Activated T-helper 1 cell treated with anti-CD3 and anti-CD28 coated beads, Interleukin-12 subunit alpha, Interleukin-12 subunit beta, Interleukin-2, Interleukin-4 antibody, amounts not matched to agents 30 ng/mL and 10 ng/mL and 1 ng/mL, durations not matched to agents 14 hours and 24 hours and 36 hours (primary cell): ENCODE results near the gene PCNX1. TPM values are rescaled to one million over a fixed set of nuclear protein-coding genes. Genes with fewer than 3 reads are reported as not detected.

Experiments used
- DNase-seq: peaks from one replicate; pipeline ENCODE4 v3.0.0; 2021; ENCODE audit warnings: low spot score
- H3K27ac Mint-ChIP-seq: one replicate; pipeline ENCODE4 v1.8.0; 2021; ENCODE audit warnings: mild to moderate bottlenecking, mixed read lengths
- H3K27me3 Mint-ChIP-seq: one replicate; pipeline ENCODE4 v1.8.0; 2022; ENCODE audit warnings: mild to moderate bottlenecking, moderate library complexity, mixed read lengths; ENCODE audit not compliant: insufficient read depth
- H3K36me3 Mint-ChIP-seq: one replicate; pipeline ENCODE4 v1.8.0; 2021; ENCODE audit warnings: low read depth, mixed read lengths
- H3K4me1 Mint-ChIP-seq: one replicate; pipeline ENCODE4 v1.8.0; 2021; ENCODE audit warnings: low read depth, mixed read lengths
- H3K4me3 Mint-ChIP-seq: one replicate; pipeline ENCODE4 v1.8.0; 2021; ENCODE audit warnings: mild to moderate bottlenecking, moderate library complexity, mixed read lengths
- H3K9me3 Mint-ChIP-seq: one replicate; pipeline ENCODE4 v1.8.0; 2021; ENCODE audit warnings: mixed read lengths
- intact Hi-C: fragments of 100-400 bp; cut with micrococcal nuclease; formaldehyde crosslinking; loops from one replicate; pipeline ENCODE4 v1.15.1; 2024
- total RNA-seq: library from RNA; stranded (reverse); gene quantifications from 2 replicates; pipeline ENCODE4 v1.2.3, GENCODE V29; 2022

The PCNX1 gene
- total RNA-seq, 1 donor from 2014 or later, result 37.9 TPM

- H3K4me1 Mint-ChIP-seq, result peaks cover 63% of the 10 kb centered on the region
- intact Hi-C loops, result loop anchor here (1.0 to 2.0 kb wide), 11 partner anchors 9 to 647 kb away; no protein-coding TSS in a partner anchor
- H3K9me3 Mint-ChIP-seq, result no peaks in the 10 kb centered on the region
- H3K36me3 Mint-ChIP-seq, result peaks cover 22% of the 10 kb centered on the region
- DNase-seq, result peak; percentile 50
- peaks cover 2% of the 10 kb centered on the region for H3K27me3 Mint-ChIP-seq
- peak overlapping the region; percentile 96 for H3K27ac Mint-ChIP-seq
- H3K4me3 Mint-ChIP-seq, result peak overlapping the region; percentile 96
Observed at GRCh38 chr14:70907996-70908934, 1.0 kb downstream of the PCNX1 start.

- Mint-ChIP-seq H3K9me3 (no peaks in the 10 kb centered on the region), H3K27ac (peak overlapping the region; percentile 96), H3K4me3 (peak overlapping the region; percentile 96), H3K36me3 (peaks cover 20% of the 10 kb centered on the region), H3K27me3 (peaks cover 2% of the 10 kb centered on the region), H3K4me1 (peaks cover 59% of the 10 kb centered on the region)
- intact Hi-C loops, result loop anchor here (1.0 to 2.0 kb wide), 3 partner anchors 8 to 254 kb away; no protein-coding TSS in a partner anchor
- no peak for DNase-seq
Observed at GRCh38 chr14:70908935-70909641, 1.8 kb downstream of the PCNX1 start.

GRCh38 chr14:70909733-70910614, 2.7 kb downstream of the PCNX1 start:
- no peaks in the 10 kb centered on the region for H3K9me3 Mint-ChIP-seq
- H3K27ac Mint-ChIP-seq, result peak overlapping the region; percentile 96
- peaks cover 22% of the 10 kb centered on the region for H3K36me3 Mint-ChIP-seq
- H3K4me3 Mint-ChIP-seq, result peak overlapping the region; percentile 96
- H3K27me3 Mint-ChIP-seq, result no peaks in the 10 kb centered on the region
- intact Hi-C loops, result loop anchor here (2.0 kb wide), 2 partner anchors 25 to 255 kb away; no protein-coding TSS in a partner anchor
- DNase-seq, result no peak
- peaks cover 55% of the 10 kb centered on the region for H3K4me1 Mint-ChIP-seq

- Mint-ChIP-seq H3K36me3 (peaks cover 31% of the 10 kb centered on the region), H3K27me3 (no peaks in the 10 kb centered on the region), H3K4me3 (no peak overlapping the region), H3K9me3 (no peaks in the 10 kb centered on the region), H3K4me1 (peaks cover 72% of the 10 kb centered on the region), H3K27ac (no peak overlapping the region)
- intact Hi-C loops, result no loop called here
- no peak for DNase-seq
Observed at GRCh38 chr14:70915415-70915814, 8.2 kb downstream of the PCNX1 start.

GRCh38 chr14:70916300-70916699, 9.0 kb downstream of the PCNX1 start:
- H3K27ac Mint-ChIP-seq, result no peak overlapping the region

GRCh38 chr14:70916799-70917198, 9.5 kb downstream of the PCNX1 start:
- no peak for DNase-seq
- H3K4me1 Mint-ChIP-seq, result peaks cover 73% of the 10 kb centered on the region
- H3K9me3 Mint-ChIP-seq, result no peaks in the 10 kb centered on the region
- H3K27me3 Mint-ChIP-seq, result no peaks in the 10 kb centered on the region
- intact Hi-C loops, result loop anchor here (1.0 kb wide), 1 partner anchor 8 kb away; no protein-coding TSS in a partner anchor
- H3K36me3 Mint-ChIP-seq, result peaks cover 29% of the 10 kb centered on the region
- H3K27ac Mint-ChIP-seq, result no peak overlapping the region
- no peak overlapping the region for H3K4me3 Mint-ChIP-seq

More at GRCh38 chr14:70916300-70916699, 9.0 kb downstream of the PCNX1 start:
- H3K4me1 Mint-ChIP-seq, result peaks cover 71% of the 10 kb centered on the region
- H3K4me3 Mint-ChIP-seq, result no peak overlapping the region
- DNase-seq, result no peak
- no peaks in the 10 kb centered on the region for H3K9me3 Mint-ChIP-seq
- peaks cover 31% of the 10 kb centered on the region for H3K36me3 Mint-ChIP-seq
- intact Hi-C loops, result no loop called here
- H3K27me3 Mint-ChIP-seq, result no peaks in the 10 kb centered on the region

- no peak for DNase-seq
- H3K9me3 Mint-ChIP-seq, result no peaks in the 10 kb centered on the region
- H3K4me3 Mint-ChIP-seq, result no peak overlapping the region
- no peak overlapping the region for H3K27ac Mint-ChIP-seq
- H3K4me1 Mint-ChIP-seq, result peaks cover 73% of the 10 kb centered on the region
- H3K27me3 Mint-ChIP-seq, result no peaks in the 10 kb centered on the region
- peaks cover 26% of the 10 kb centered on the region for H3K36me3 Mint-ChIP-seq
- intact Hi-C loops, result loop anchor here (1.0 kb wide), 1 partner anchor 9 kb away; no protein-coding TSS in a partner anchor
Observed at GRCh38 chr14:70917633-70918032, 10.4 kb downstream of the PCNX1 start.

GRCh38 chr14:70919774-70920173, 12.5 kb downstream of the PCNX1 start:
- no peak for DNase-seq
- Mint-ChIP-seq H3K27ac (no peak overlapping the region), H3K36me3 (peaks cover 22% of the 10 kb centered on the region), H3K4me1 (peaks cover 77% of the 10 kb centered on the region), H3K4me3 (no peak overlapping the region), H3K27me3 (no peaks in the 10 kb centered on the region), H3K9me3 (no peaks in the 10 kb centered on the region)
- intact Hi-C loops, result loop anchor here (2.0 to 5.0 kb wide), 3 partner anchors 15 to 35 kb away; no protein-coding TSS in a partner anchor

- H3K4me1 Mint-ChIP-seq, result peaks cover 76% of the 10 kb centered on the region
- peaks cover 22% of the 10 kb centered on the region for H3K36me3 Mint-ChIP-seq
- no peak for DNase-seq
- H3K4me3 Mint-ChIP-seq, result no peak overlapping the region
- H3K27me3 Mint-ChIP-seq, result no peaks in the 10 kb centered on the region
- H3K9me3 Mint-ChIP-seq, result no peaks in the 10 kb centered on the region
- no peak overlapping the region for H3K27ac Mint-ChIP-seq
- intact Hi-C loops, result loop anchor here (2.0 to 5.0 kb wide), 3 partner anchors 14 to 34 kb away; no protein-coding TSS in a partner anchor
Observed at GRCh38 chr14:70920608-70921007, 13.3 kb downstream of the PCNX1 start.

- no peak for DNase-seq
- intact Hi-C loops, result loop anchor here (2.0 to 5.0 kb wide), 3 partner anchors 13 to 34 kb away; no protein-coding TSS in a partner anchor
- Mint-ChIP-seq H3K9me3 (no peaks in the 10 kb centered on the region), H3K27ac (no peak overlapping the region), H3K36me3 (peaks cover 18% of the 10 kb centered on the region), H3K4me1 (peaks cover 76% of the 10 kb centered on the region), H3K27me3 (no peaks in the 10 kb centered on the region), H3K4me3 (no peak overlapping the region)
Observed at GRCh38 chr14:70921669-70922068, 14.4 kb downstream of the PCNX1 start.

- Mint-ChIP-seq H3K27me3 (no peaks in the 10 kb centered on the region), H3K4me1 (peaks cover 58% of the 10 kb centered on the region), H3K27ac (no peak overlapping the region), H3K36me3 (peaks cover 10% of the 10 kb centered on the region), H3K9me3 (no peaks in the 10 kb centered on the region), H3K4me3 (no peak overlapping the region)
- DNase-seq, result no peak
- intact Hi-C loops, result loop anchor here (5.0 kb wide), 1 partner anchor 37 kb away; no protein-coding TSS in a partner anchor
Observed at GRCh38 chr14:70924521-70924920, 17.3 kb downstream of the PCNX1 start.
